Camera-type eye (tissue), 1 donor: ENCODE results near the gene OSTN. TPM values are rescaled to one million over a fixed set of nuclear protein-coding genes. Genes with fewer than 3 reads are reported as not detected.

ENCODE experiments used
- total RNA-seq: library from RNA; depleted of rRNA; stranded (reverse); fragments of >200 nt; gene quantifications from one replicate; pipeline ENCODE4 v1.2.3, GENCODE V29; 2014

OSTN gene, protein sequence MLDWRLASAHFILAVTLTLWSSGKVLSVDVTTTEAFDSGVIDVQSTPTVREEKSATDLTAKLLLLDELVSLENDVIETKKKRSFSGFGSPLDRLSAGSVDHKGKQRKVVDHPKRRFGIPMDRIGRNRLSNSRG
- 7.3 TPM for total RNA-seq

DNA sequence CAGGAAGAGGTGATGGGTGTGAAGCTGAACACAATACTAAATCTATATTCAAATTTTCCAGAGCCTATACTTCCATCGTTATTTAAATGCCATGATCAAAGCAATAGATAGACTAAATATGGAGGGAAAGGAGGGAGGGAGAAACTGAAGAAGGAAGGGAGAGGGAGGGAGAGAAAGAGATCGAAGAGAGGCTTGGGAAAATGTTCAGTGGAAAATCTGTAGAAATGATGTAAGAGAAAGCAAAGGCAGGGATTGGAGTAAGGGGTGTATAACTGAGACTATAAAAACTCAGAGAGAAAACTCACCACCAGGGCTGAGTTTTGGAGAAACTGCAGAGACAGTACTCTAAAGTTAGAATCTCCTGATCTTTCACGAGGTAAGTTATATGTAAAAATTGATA is at the start of gene OSTN:
Gene OSTN (plus strand): TSS at position 310 of the 400 bp plus-strand sequence. CDS start 13,292 bp downstream, outside the sequence.

Other genes with a start within 250 kb of the OSTN start
- gene CCDC50, start 130.2 kb downstream of the OSTN start, total RNA-seq = 97.6 TPM
- 0.38 TPM for gene UTS2B, start 131.3 kb downstream of the OSTN start, total RNA-seq